Measurements from ENCODE around the gene GDF2. TPM values are rescaled to one million over a fixed set of nuclear protein-coding genes. Genes with fewer than 3 reads are reported as not detected.
A peak's percentile ranks its signal among the peaks of the same experiment; 100 is the strongest.

The GDF2 gene
- total and polyA plus RNA-seq, 2 of the 4 experiments (the other 2 are of a cell fraction) = under 0.01 TPM; not detected in 1

DNA sequence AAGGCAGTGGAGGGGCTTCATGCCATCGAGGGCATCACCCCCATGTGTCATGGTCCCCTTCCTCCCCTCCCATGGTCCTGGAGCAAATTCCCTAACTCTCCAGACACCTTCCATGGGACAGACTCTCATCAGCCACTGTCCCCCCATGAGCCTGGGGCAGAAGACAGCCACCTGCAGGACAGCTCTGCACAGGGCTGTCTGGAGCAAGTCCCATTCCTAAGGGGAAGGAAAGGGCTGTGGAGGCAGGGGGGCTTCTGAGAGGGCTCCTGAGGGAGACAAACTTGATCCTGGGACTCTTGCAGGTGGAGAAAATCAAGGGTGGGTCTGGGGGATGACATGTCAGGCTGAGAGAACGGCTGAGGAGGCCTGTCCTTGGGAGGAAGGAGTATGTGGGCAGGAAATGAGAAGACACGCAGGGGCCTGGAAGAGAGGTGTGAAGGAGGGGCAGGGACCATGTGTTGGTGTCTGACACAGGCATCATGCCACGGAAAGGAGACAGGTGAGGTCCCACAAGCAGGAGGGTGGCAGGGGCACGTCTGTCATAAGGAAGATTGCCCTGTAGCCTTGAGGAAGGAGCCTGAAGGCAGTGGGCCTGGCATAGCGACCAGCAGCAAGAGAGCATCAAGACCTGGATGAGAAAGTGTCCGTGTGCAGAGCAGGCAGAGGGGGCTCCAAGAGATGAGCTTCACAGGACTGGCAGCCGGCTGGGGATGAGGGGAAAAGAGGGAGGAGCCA is 36.7 kb upstream of the GDF2 start:
- no peak overlapping the region for H4K91ac ChIP-seq (ENCODE audit: insufficient read depth, low read depth, low read length)
- ChIA-PET POLR2A (ENCODE audit: unreplicated experiment) (no interaction called here), CTCF (interaction anchor here (0.7 kb wide), 1 partner anchor 238 kb away, joined by 3 read pairs; no protein-coding TSS in a partner anchor)
- H4K20me1 ChIP-seq (ENCODE audit: insufficient read depth, low read length) = no peaks in the 10 kb centered on the region
- H3K14ac ChIP-seq (replicated peaks; ENCODE audit: low read depth, low read length) = no peak overlapping the region
- H2BK20ac ChIP-seq (ENCODE audit: low read depth, low read length) = no peak overlapping the region
- no peak overlapping the region for H4K8ac ChIP-seq (ENCODE audit: low read depth in 2 of 2, low read length in 2 of 2)
- no peak overlapping the region for H3K23ac ChIP-seq (ENCODE audit: low read depth, low read length)
- WGBS, 2 experiments (ENCODE audit: extremely low coverage in 2 of 2, insufficient read length in 1 of 2) = no CpG with 5 or more reads among the region's 8 CpGs
- H3K4me1 ChIP-seq (ENCODE audit: control insufficient read depth, insufficient read depth, low read length) = no peaks in the 10 kb centered on the region
- no peak overlapping the region for H3K56ac ChIP-seq (ENCODE audit: extremely low read depth, insufficient read depth, low read length)
- no peak overlapping the region for H3K4me2 ChIP-seq (ENCODE audit: low read depth, low read length)
- H3K79me1 ChIP-seq (ENCODE audit: low read depth in 1 of 2, low read length in 2 of 2) = no peaks in the 10 kb centered on the region
- peaks cover 30% of the 10 kb centered on the region for H3K27me3 ChIP-seq (ENCODE audit: control insufficient read depth, insufficient read depth, low read length)
- intact Hi-C loops (cut with micrococcal nuclease) = no loop called here
- H2BK120ac ChIP-seq (ENCODE audit: low read depth, low read length) = no peak overlapping the region
- no peak overlapping the region for H2AK9ac ChIP-seq (replicated peaks; ENCODE audit: low read depth, low read length, poor library complexity)
- H2AFZ ChIP-seq (replicated peaks; ENCODE audit: low read length, poor library complexity) = peak overlapping the region; percentile 51
- in situ Hi-C loops (cut with MboI; ENCODE audit: low sequenced_read_pairs) = no loop called here
- BruUV-seq (replicated peaks) = no TSS peak
- H3K9me1 ChIP-seq (ENCODE audit: insufficient read depth, low read length) = no peaks in the 10 kb centered on the region; the same call in 1 of the 2 replicates
- H2AK5ac ChIP-seq (ENCODE audit: low read depth, low read length) = no peak overlapping the region
- H3K18ac ChIP-seq (ENCODE audit: low read depth, low read length) = no peak overlapping the region
- H2BK15ac ChIP-seq (ENCODE audit: low read depth, low read length) = no peak overlapping the region
- no peak for ATAC-seq (ENCODE audit: low read depth)
- no peak overlapping the region for H3K4me3 ChIP-seq (ENCODE audit: insufficient read depth, low read depth, low read length)
- no peaks in the 10 kb centered on the region for H3K9me3 ChIP-seq (ENCODE audit: control insufficient read depth, insufficient read depth, low read length)
- H2BK5ac ChIP-seq (ENCODE audit: low read depth, low read length, poor library complexity, severe bottlenecking) = no peak overlapping the region
- H3K9ac ChIP-seq (ENCODE audit: low read depth, low read length) = no peak overlapping the region
- no peak for TF ChIP-seq BHLHE40 (IDR thresholded peaks at IDR 0.05; ENCODE audit: low read depth, low read length)
- TF ChIP-seq CEBPB (IDR thresholded peaks at IDR 0.05; ENCODE audit: low read depth, low read length) = no peak
- no peak for TF ChIP-seq CHD1 (IDR thresholded peaks at IDR 0.05; ENCODE audit: low read depth, low read length)
- no peak for TF ChIP-seq ELK1 (IDR thresholded peaks at IDR 0.05; ENCODE audit: borderline replicate concordance, low read depth, low read length)
- TF ChIP-seq RCOR1 (IDR thresholded peaks at IDR 0.05; ENCODE audit: insufficient replicate concordance, low read length) = no peak
- TF ChIP-seq MAFK (IDR thresholded peaks at IDR 0.05; ENCODE audit: low read depth, low read length) = no peak
- TF ChIP-seq RAD21 (IDR thresholded peaks at IDR 0.05; ENCODE audit: low read length) = no peak
- no peak for TF ChIP-seq SMC3 (IDR thresholded peaks at IDR 0.05; ENCODE audit: low read depth, low read length)
- no peak for TF ChIP-seq RFX5 (IDR thresholded peaks at IDR 0.05; ENCODE audit: low read depth, low read length)
- dilution Hi-C loops (cut with HindIII; ENCODE audit: low sequenced_read_pairs, unreplicated experiment) = no loop called here
- H3K4ac ChIP-seq (ENCODE audit: low read depth, low read length) = no peak overlapping the region
- H4K5ac ChIP-seq (ENCODE audit: low read depth, low read length) = no peak overlapping the region
- H3K27ac ChIP-seq (ENCODE audit: insufficient read depth, low read length) = no peak overlapping the region
- DNase-seq = no peak
- H3K36me3 ChIP-seq (ENCODE audit: control insufficient read depth, insufficient read depth, low read length) = no peaks in the 10 kb centered on the region
